Measurements from ENCODE around the gene SBF2.

DNA sequence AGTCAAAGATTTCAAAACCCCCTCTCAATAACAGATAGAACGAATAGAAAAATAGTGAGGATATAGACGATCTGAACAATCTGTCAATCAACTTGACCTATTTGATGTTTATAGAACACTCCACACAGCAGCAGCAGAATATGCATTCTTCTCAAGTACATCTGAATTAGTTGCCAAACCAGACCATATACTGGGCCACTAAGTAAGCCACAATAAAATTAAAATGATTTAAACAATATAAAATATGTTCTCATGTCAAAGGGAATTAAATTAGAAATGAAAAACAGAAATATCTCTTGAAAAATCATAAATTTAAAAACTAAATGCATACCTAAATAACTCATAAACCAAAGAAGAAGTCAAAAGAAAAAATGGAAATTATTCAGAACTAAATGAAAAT lies 229.2 kb downstream of the SBF2 start:
- no peak for TF ChIP-seq TAF1 (IDR thresholded peaks at IDR 0.05; ENCODE audit: borderline replicate concordance, low read depth, low read length)
- no peak for TF ChIP-seq POLR2A (IDR thresholded peaks at IDR 0.05; ENCODE audit: low read depth, low read length)

Measured in GM12892 (cell line).